Vagina (tissue), 2 donors: ENCODE measurements around the gene KCNG2.

Experiments
- POLR2A ChIP-seq, 2 donors: fragments of 450-650 bp; IDR thresholded peaks; one replicate each; pipeline ENCODE4 v1.6.1; 2017; ENCODE audit warnings: antibody characterized with exemption in 2 of 2, mild to moderate bottlenecking in 2 of 2, moderate library complexity in 2 of 2
- POLR2AphosphoS5 ChIP-seq, 2 donors: sonication (generic); formaldehyde crosslinking; IDR thresholded peaks; one replicate each; pipeline ENCODE4 v1.9.0; 2017; ENCODE audit warnings: antibody characterized with exemption in 2 of 2, mild to moderate bottlenecking in 2 of 2, low read depth in 1 of 2; ENCODE audit not compliant: insufficient read depth in 1 of 2
- TF ChIP-seq, protein P1 (sequence below), 3 experiments: fragments of 450-650 bp in 2 of 3; fragments of 200-600 bp in 1 of 3; sonication (generic) in 1 of 3; IDR thresholded peaks; one replicate each; pipeline ENCODE4 v1.5.1; 2017 to 2019; ENCODE audit warnings: antibody characterized with exemption in 3 of 3, mild to moderate bottlenecking in 2 of 3, moderate library complexity in 2 of 3

DNA sequence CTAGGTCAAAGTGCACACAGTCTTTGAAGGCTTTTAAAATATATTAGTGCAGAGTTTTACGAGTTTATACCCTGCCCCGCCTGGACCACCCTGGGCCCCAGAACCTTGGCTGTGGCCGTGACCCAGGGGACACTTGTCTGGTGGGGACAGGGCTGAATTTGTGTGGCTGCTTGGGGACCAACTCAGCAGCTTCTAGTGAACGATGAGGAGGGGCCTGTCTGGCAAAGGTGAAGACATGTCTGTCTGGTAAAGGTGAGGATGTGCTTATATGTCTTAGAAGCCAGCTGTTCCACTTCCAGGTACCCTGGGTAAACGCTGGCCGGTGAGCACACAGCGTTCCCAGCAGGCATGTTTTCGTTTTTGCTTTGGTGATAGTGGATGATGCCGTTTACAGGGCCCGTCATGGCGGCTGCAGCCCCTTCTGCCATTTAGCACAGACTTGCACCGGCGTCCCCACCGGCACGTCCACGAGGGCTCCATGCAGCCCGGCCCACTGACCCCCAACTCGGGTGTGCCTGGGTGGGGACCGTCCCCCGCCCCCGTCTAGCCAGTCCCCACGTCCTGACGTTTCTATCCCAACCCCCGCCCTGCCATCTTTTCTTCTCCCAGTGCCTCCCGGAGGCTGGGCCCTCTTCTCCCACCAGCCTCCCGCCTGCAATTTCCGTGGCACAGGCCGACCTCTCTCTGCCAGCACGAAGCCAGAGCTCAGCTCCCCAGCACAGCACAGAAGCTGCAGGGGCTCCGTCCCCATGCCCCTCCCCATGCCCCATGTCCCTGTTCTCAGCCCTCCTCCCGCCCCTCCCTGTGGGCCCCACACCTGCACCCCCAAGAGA is 85.9 kb downstream of the KCNG2 start:
- TF ChIP-seq, protein P1, sequence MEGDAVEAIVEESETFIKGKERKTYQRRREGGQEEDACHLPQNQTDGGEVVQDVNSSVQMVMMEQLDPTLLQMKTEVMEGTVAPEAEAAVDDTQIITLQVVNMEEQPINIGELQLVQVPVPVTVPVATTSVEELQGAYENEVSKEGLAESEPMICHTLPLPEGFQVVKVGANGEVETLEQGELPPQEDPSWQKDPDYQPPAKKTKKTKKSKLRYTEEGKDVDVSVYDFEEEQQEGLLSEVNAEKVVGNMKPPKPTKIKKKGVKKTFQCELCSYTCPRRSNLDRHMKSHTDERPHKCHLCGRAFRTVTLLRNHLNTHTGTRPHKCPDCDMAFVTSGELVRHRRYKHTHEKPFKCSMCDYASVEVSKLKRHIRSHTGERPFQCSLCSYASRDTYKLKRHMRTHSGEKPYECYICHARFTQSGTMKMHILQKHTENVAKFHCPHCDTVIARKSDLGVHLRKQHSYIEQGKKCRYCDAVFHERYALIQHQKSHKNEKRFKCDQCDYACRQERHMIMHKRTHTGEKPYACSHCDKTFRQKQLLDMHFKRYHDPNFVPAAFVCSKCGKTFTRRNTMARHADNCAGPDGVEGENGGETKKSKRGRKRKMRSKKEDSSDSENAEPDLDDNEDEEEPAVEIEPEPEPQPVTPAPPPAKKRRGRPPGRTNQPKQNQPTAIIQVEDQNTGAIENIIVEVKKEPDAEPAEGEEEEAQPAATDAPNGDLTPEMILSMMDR (IDR thresholded peaks at IDR 0.05), result no peak
- TF ChIP-seq POLR2A (IDR thresholded peaks at IDR 0.05) (no peak), POLR2AphosphoS5 (IDR thresholded peaks at IDR 0.05; ENCODE audit: insufficient read depth in 1 of 2, low read depth in 1 of 2) (no peak)
